Measurements from ENCODE around the gene CCDC149.

Gene CCDC149

DNA sequence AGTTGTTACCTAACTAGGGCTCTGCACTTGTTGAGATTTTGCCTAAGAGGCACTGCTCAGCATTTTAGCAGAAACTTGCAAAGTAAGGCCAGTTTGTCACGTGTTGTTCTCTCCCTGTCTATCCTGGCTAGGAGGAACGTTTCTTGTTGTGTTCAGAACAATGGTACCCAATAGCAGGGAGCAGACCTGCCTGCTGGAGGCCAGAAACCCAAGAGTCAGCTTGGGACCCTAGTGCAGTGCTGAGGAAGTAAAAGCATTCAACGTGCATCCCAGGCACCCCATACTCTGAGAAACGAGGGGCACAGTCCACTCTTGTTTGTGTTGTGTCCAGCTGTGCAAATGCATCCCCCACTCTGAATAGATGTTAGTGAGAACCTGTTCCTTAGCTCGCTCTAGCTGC is 75.1 kb downstream of the CCDC149 start:
- DNase-seq, result no peak

DNA sequence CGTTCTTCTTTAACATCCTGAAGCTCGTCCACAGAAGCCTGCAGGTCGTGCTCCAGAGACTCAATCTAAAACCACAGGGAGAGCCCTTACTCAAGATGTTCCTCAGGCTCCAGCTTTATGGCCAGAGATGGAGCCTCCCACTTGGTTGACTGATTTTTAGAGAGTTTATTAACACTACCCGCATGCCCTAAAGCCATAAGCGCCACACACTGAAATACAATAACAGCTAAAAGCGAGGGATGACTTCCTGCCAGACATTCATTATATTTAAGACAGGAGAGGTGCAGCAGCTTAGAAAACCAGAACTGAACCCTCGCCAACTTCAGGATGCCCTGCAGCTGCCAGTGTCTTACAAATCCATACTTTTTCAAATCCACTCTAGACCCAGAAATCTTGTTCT is 75.5 kb downstream of the CCDC149 start:
- no peak for DNase-seq

DNA sequence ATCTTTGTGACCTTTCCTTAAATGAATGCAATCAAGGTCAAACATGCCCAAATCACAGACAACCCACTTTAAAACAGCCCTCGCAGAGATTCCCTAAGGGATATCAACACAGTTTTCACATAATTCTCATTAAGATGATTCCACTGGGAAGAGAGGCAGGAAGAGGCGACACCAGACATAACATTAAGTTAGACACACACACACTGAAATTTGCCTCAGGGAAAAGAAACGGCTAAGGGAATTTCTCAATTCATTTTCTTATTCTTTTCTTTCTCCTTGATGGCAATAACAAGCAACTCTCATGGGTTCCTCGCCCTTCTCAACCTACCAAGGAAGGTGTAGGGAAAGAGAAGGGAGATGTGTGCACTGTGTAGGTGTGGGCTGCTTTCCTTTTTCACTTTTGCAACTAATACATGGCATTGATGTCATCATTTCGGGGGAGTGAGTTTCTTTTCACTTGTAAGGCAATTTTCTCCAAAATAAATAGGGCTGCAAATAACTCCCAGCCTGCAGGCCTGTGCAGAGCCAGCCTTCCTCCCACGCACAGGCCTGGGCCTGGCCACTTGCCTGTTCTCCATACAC is 76.1 kb downstream of the CCDC149 start:
- DNase-seq, result no peak

DNA sequence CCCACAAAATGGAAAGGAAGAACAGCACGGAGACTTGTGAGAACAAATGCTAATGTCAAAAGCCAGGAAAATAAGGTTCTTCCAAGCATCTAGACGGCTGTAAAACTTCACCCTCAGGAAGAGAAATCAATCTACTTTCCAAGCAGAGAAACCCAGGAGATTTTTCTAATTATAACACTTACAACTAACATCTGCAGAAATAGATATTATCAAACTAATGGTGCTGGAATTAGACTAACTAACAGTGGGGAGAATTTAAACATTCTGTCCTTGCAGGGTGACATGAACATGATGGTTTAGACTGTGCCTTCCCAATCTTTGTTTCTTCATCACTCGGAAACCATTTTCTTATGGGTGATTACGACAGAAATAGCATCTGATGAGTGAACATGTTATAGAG is 77.1 kb downstream of the CCDC149 start:
- no peak for DNase-seq

DNA sequence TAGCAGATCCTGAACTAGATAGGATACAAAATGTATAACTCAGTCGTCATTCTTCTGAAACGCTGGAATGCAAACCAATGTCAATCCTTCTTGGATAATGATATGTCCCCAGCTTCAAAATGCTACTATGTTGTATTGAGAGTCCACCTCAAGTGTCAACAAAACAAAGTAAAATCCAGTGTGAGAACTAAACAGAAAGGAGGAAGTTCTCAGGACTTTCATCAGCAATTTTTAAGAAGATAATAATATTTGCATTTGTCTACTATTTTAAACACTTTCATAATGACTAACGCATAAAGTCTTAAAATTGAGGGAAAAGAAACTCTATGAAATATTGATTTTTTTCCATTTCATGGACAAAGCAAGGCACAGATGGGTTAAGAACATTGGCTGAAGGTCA is 81.2 kb downstream of the CCDC149 start:
- DNase-seq, result no peak

DNA sequence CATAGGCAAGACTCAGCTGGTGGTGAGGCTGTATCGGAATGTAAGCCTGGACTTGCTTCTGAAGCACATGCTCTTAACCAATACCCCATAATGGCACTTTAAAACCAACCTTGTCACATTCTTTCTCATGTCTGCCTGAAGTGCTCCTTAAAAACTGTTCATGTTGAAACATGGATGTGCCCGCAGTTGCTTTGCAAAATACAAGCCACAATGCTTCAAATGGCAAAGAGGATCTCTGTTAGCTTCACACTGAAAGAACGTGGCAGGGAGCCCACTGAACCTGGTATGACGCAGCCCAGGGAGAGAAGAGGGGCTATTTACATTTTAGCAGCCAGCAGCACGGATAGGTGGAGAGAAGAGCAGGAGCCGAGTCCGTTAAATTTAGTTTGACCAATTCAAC is 88.1 kb downstream of the CCDC149 start:
- DNase-seq, result no peak

DNA sequence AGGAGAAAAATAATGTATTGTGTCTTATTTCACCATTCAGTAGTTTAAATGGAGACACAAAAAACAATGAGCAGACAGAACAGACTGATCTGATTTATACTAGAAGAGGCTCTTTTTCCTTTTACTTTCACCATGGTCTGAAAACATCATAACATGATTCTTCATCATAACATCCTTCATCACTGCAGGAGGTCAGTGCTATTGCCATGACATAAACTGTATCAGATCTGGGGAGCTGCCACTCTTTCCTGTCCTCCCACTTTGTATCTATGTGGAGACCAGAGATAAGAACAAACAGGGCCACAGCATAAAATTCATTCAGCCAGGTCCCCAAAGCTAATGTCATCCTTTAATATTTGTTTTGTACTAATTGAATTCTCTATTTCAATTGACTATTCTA is 92.3 kb downstream of the CCDC149 start:
- DNase-seq, result no peak

DNA sequence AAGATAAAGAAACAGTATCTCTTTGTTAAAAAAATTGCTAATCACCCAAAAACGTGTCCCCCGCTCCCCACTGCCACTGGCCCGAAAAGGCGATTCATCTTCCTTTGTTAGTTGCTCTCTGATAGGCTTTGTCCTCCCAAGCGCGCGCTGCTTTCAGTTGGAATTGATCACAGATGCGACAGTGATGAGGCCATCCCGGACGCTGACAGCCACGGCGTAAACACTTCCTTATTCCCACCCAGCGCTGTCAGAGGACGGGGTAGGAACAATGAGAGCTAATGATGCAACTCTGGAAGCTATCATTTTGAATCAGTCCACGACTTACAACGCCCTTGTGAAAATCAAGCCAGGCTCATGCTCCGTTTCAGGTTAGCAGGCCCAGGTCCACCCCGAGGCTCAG is 96.0 kb downstream of the CCDC149 start:
- no peak for DNase-seq

DNA sequence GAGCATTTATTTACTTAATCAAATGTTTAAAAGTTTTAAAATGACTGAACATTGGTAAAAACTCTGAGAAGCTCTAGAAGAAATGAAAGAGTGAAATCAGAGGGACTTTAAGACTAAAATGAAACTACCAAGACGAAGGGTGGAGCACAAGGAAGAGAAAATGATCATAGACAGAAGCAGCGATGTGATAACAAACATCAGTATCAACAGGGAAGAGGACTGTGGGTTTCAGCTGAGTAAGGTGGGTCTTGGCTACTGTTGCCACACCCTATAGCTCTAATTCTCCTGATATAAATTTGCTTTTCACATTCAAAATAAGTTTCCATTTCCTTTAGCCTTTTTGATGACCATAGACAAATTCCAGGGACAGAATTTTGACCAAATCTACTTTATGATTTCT is 99.1 kb downstream of the CCDC149 start:
- DNase-seq, result no peak

DNA sequence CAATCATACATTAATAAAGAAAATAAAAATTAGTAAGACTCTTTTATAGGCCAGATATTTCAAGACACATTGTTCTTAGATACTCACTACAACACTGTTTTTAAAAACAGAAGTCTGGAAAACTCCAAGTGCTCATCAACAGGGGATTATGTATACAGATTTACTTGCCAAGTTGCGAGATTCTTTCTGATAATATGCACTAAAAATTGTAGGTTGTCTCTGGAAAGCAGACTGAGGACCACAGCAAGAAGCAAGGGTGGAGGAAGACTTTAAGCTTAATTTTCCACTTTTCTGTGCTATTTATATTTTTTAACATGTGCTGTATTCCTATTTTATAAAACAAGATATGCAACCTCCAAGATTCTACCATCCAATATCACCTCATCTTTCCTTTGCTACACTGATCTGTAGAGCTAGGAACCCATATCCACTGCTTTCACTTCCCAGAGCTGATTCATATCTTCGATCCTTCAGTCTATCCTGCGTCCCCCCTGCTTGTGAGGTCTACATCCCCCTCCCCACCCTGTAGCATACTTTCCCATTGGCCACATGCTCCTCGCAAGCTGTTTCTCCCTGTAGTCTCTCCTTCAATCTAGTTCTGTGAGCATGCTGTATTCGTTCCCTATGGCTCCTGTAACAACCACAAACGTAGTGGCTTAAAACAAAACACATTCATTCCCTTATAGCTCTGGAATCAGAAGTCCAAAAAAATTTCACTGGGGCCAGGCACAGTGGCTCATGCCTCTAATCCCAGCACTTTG is 101.8 kb downstream of the CCDC149 start:
- DNase-seq, result no peak

DNA sequence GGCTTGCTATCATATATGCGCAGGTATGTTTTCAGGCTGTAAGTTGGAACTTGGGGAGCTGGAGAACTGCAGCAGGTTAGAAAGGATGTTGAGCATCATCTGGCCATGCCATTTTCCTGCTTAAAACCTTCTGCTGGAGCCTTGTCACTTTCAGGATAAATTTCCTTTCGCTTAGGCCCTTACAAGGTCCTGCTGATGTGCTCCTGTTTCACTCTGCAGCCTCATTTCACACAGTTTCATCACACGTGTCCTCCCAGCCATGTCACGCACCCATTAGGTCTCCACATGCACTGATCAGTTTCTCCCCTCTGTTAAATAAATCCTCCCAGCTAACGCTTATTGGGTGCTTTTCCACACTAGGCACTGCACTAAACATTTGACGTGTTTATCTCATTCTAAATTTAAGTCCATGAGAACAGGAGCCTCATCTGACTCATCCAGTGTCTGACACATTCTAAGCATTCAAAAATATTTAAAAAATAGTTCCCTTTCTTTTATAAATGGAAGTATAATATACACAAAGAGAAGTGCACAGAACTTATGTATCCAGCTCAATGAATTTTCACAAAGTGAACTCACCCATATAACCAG is 102.9 kb downstream of the CCDC149 start:
- DNase-seq, result no peak

DNA sequence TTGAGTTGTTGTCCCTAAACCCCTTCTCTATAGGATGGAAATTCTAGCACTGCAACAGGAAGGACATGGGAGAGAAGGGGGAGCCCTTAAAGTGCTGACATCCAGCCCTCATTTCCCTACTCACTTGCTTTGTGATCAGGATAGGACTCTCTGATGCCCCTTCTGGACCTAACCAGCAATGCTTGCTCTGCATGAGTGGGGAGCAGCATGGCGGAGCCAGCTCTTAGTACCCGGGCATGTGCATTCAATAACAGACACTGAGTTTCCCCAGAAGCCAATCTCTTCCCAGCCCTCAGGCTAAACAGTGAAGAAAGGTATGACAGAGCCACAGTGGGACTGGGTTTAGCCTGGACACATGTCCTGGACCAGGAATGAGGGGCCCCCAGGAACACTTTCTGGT is 103.5 kb downstream of the CCDC149 start:
- no peak for DNase-seq

DNA sequence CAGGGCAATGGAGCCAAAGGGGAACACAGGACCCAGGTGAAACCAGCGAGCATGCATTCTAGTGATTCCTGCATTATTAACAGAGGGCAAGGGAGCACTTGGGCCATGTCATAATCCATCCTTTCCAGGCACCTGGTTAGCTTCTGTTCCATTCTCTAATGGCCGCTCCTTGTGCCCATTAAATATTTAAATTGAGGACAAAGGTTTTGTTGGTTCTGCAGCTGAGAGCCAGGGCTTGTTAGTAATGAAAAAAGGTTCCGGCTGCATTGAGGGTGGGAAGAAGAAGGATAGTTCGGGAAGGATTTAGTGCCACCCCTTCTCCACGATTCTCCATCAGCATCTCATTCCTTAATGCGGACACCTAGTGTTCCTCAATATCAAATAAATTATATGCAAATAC is 103.9 kb downstream of the CCDC149 start:
- DNase-seq, result no peak

DNA sequence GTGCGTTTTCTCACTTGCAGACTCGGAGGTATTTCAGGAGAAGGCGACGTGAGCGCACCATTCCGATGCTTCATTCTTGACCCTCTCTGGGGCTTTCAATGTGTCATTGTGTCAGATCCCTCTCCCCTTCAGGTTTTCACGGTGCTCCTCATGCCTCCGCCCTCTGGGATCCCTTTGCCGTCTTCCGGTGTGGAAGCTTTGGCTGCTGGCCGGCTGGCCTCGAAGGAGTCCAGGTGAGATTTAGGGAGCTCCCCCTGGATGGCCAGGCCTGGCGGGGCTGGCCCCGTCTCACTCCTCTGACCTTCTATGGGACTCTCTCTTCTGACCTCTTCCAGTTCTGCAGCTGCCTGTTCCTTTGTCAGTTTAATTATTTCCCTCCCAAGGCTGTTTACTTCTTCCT is 104.6 kb downstream of the CCDC149 start:
- no peak for DNase-seq

DNA sequence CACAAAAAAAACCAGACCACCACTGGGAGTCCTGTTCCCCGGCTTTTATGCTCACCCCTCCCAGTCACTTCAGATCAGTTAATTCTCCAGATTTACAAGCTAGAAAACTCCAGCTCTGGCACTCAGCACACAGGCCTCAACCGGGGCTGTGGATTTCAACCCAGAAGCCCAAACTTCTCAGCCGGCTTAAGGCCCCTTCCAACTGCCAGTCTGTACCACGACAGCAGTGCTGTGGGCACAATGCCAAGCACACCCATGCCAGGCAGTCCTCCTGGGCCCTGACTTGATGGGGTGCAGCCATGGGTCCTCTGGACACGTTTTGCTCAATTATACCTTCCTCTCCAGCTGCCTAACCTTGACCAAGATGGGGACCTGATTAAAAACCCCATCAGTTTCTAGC is 105.2 kb downstream of the CCDC149 start:
- no peak for DNase-seq

DNA sequence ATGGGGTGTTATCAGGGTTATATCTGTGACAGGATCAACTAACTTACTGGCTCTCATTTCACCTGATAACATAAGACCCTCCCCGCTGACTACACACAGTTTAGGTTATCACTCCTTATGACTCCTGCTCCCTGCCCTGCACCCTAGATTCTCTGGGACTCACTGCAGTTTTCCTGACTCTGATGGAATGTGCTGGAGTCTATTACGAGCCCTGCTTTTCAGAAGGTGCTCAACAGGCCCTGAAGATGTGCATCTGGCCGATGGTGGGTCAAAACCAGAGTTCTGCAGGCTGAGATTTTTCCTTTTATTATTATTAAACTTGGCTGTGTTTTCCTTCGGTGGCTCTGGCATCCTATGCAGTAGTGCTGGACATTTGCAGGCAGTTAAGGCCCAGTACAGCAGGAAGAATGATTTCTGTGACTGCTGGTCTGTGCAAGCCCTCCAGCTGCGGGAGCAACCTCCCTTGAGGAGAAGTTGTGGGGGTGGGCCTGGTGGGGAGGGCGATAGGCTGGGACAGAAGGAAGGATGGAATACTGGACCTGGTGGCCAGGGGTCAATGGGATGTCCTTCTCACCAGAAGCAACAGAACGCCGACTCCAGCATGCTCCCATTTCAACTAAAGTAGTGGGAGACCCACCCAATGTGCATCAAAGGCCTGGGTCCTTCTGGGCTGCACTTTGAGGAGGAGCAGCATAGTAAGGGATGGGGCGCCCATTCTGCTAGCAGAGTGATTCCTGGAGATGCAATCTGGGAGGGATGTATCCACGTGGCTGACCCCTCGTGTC is 106.4 kb downstream of the CCDC149 start:
- DNase-seq, result no peak

DNA sequence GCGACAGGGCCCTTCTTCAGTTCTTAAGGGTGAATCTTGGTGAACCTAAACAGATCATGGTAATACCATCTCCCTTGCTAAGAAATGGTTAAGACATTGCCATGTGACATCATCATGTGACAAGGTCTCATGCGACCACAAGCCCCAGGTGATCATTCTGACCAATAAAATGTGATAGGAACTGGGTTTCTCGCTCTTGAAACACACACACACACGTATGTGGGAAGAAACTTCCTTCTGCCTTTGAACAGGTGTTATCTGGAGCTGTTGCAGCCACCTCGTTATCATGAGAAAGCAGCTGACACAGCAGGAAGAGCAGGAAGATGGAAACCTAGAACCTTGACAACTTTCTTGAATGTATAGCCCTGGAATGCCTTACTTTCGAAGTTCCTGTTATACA is 107.3 kb downstream of the CCDC149 start:
- no peak for DNase-seq

DNA sequence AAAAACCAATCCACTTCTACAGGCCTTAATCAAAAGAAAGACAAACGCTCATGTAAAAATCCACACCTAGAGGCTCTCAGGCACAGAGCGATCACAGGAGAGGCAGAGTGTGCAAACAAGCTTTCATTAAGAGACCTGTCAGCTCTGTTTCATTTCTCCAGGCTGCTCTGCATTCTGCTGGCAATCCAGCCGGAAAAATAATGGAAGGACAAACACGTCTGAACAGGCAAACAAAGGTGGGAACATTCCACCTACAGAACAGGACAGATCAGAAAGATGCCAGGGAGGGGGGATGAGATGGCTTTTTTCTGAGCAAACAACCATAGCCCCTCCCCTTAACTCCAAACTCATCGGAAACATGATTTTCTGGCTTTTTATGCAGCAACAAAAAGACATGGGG is 107.8 kb downstream of the CCDC149 start:
- no peak for DNase-seq

DNA sequence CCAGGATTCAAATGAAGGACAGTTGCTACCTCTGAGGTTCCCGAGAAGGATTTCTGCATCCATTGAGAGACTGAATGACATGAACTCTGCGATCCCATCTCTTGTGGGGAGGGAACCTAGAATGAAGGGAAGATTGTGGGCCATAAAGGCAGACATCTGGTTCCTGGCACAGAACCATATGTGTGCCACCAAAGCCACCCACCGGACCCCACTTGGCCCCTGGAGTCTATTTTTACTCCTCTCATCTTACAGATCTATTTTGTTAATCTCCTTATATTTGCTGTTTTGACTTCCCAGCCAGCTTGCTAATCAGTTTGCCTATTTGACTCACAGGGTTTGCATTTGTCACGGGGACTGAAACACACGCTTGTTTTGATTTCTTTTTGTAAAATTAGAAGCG is 110.2 kb downstream of the CCDC149 start:
- no peak for DNase-seq

DNA sequence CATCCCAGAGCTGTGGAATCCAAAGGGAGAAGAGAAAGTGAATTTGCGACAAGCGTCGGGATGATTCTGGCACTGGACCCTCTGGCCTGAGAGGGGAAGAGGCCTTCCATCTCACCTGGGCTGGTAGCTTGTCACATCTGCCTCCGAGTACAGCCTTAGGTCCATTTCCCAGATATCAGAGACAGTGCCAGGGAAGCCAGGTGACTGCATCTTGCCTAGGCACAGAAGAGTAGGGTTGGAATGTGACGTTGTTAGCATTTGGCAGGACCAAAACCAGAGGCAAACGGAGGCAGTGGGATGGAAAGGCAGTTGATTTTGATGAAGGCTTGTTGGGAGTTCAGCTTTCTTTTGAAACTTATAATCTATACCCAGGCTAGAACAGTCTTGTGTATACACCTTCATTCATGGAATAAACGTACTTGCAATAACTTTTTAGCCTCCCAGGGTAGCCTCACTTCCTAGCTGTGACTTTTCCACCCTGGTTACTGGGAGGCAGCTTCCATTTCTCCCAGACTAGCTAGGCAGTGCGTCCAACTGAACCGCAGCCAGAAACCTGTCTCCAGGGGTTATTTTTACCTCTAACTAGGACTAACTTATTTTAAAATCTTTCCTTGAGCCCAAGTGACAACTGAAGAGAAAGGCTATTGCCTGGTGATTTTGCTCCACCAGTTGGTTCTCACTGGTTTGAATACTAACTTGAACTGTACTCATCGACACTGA is 111.5 kb downstream of the CCDC149 start:
- DNase-seq, result no peak

DNA sequence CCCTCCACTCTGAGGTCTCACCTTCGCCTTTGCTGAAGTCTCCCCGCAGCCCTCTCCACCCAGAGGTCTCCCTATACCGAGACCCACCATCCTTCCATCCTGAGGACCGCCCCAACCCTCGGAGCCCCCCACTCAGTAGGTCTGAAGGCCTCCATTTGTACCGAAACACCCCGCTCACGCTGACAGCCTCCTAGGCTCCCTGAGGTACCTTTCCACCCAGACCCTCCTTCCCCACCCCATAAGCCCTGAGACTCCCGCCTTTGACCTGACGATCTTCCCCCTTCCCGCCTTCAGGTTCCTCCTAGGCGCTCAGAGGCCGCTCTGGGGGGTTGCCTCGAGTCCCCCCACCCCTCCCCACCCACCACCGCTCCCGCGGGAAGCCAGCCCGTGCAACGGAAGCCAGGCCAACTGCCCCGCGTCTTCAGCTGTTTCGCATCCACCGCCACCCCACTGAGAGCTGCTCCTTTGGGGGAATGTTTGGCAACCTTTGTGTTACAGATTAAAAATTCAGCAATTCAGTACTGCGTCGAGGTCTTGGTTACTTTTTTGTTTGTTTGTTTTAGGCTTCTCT is 112.4 kb downstream of the CCDC149 start:
- no peak for DNase-seq

DNA sequence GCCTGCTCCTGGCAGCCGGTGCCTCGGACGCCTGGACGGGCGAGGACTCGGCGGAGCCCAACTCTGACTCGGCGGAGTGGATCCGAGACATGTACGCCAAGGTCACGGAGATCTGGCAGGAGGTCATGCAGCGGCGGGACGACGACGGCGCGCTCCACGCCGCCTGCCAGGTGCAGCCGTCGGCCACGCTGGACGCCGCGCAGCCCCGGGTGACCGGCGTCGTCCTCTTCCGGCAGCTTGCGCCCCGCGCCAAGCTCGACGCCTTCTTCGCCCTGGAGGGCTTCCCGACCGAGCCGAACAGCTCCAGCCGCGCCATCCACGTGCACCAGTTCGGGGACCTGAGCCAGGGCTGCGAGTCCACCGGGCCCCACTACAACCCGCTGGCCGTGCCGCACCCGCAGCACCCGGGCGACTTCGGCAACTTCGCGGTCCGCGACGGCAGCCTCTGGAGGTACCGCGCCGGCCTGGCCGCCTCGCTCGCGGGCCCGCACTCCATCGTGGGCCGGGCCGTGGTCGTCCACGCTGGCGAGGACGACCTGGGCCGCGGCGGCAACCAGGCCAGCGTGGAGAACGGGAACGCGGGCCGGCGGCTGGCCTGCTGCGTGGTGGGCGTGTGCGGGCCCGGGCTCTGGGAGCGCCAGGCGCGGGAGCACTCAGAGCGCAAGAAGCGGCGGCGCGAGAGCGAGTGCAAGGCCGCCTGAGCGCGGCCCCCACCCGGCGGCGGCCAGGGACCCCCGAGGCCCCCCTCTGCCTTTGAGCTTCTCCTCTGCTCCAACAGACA is 113.1 kb downstream of the CCDC149 start:
- no peak for DNase-seq

All from activated CD4-positive, alpha-beta T cell treated with anti-CD3 and anti-CD28 coated beads, Interleukin-2, amount 50 U/mL, for 1 hour (primary cell).